ENCODE data around the gene SVOPL.

GRCh38 chr7:138632826-138633602, 68.1 kb downstream of the SVOPL start:
- TF ChIP-seq CTCF (IDR thresholded peaks at IDR 0.05; ENCODE audit: low read depth, low read length): no peak
- no peak for TF ChIP-seq POLR2A (IDR thresholded peaks at IDR 0.05; ENCODE audit: extremely low read depth, insufficient read length)
